CD4-positive, CD25-positive, alpha-beta regulatory T cell (primary cell): ENCODE measurements around the gene ANKRD34A. TPM values are rescaled to one million over a fixed set of nuclear protein-coding genes. Genes with fewer than 3 reads are reported as not detected.

Experiments used
- ATAC-seq, 2 donors: fragments of 150-1000 bp; cut with Tn5 transposase; one replicate each; pipeline ENCODE4 v1.10.0; 2021; ENCODE audit warnings: low read depth in 2 of 2, moderate number of reproducible peaks in 2 of 2, moderate library complexity in 1 of 2
- DNase-seq, 3 donors: peaks; one replicate each; pipeline versions ENCODE4 v3.0.0 to v3.0.0-alpha.2; 2012 to 2022; ENCODE audit warnings: mixed read lengths in 1 of 3
- H3K27ac ChIP-seq: one replicate; pipeline ENCODE4 v1.7.0; 2013; ENCODE audit warnings: mild to moderate bottlenecking, low read length; ENCODE audit not compliant: insufficient read depth, poor library complexity, severe bottlenecking
- H3K27me3 ChIP-seq: one replicate; pipeline ENCODE4 v1.7.0; 2013; ENCODE audit warnings: low read length; ENCODE audit not compliant: control insufficient read depth, insufficient read depth
- H3K36me3 ChIP-seq: one replicate; pipeline ENCODE4 v1.7.0; 2013; ENCODE audit warnings: mild to moderate bottlenecking, low read length, moderate library complexity; ENCODE audit not compliant: control insufficient read depth, insufficient read depth
- H3K4me1 ChIP-seq: 2 replicates; pipeline ENCODE4 v1.7.0; 2013; ENCODE audit warnings: mild to moderate bottlenecking, low read length; ENCODE audit not compliant: insufficient read depth, control insufficient read depth, poor library complexity, severe bottlenecking
- H3K4me3 ChIP-seq: one replicate; pipeline ENCODE4 v1.7.0; 2013; ENCODE audit warnings: low read depth, mild to moderate bottlenecking, low read length, moderate library complexity
- H3K9me3 ChIP-seq, 2 experiments: 1 replicate in 1 of 2; 2 replicates in 1 of 2; pipeline ENCODE4 v1.7.0; 2013; ENCODE audit warnings: low read length in 2 of 2, mild to moderate bottlenecking in 1 of 2, moderate library complexity in 1 of 2; ENCODE audit not compliant: control insufficient read depth in 2 of 2
- H3K27ac Mint-ChIP-seq, 3 donors: one replicate each; pipeline ENCODE4 v1.8.0; 2020 to 2022; ENCODE audit warnings: mild to moderate bottlenecking in 3 of 3, mixed read lengths in 3 of 3, moderate library complexity in 2 of 3
- H3K27me3 Mint-ChIP-seq: one replicate; pipeline ENCODE4 v1.8.0; 2022; ENCODE audit warnings: mild to moderate bottlenecking, mixed read lengths
- H3K36me3 Mint-ChIP-seq: one replicate; pipeline ENCODE4 v1.8.0; 2020; ENCODE audit warnings: mixed read lengths
- H3K4me1 Mint-ChIP-seq, 4 donors: one replicate each; pipeline ENCODE4 v1.8.0; 2020 to 2022; ENCODE audit warnings: mixed read lengths in 4 of 4, mild to moderate bottlenecking in 1 of 4
- H3K4me3 Mint-ChIP-seq, 4 donors: one replicate each; pipeline ENCODE4 v1.8.0; 2020 to 2022; ENCODE audit warnings: mild to moderate bottlenecking in 4 of 4, mixed read lengths in 4 of 4, moderate library complexity in 3 of 4
- H3K9me3 Mint-ChIP-seq, 7 donors: one replicate each; pipeline ENCODE4 v1.8.0; 2020 to 2022; ENCODE audit warnings: mixed read lengths in 7 of 7, mild to moderate bottlenecking in 3 of 7, moderate library complexity in 2 of 7
- polyA plus RNA-seq, 4 donors: library from polyadenylated mRNA; unstranded; fragments of 300-500 nt; fragmentation: Illumina TruSeq; gene quantifications; one replicate each; pipeline ENCODE4 v1.2.3, GENCODE V29; 2021
- total RNA-seq: library from RNA; stranded (reverse); gene quantifications from one replicate; pipeline ENCODE4 v1.2.3, GENCODE V29; 2022

Gene ANKRD34A
- total and polyA plus RNA-seq, 5 donors from 2014 or later, result 0.07 to 1.6 (median 0.35) TPM

DNA sequence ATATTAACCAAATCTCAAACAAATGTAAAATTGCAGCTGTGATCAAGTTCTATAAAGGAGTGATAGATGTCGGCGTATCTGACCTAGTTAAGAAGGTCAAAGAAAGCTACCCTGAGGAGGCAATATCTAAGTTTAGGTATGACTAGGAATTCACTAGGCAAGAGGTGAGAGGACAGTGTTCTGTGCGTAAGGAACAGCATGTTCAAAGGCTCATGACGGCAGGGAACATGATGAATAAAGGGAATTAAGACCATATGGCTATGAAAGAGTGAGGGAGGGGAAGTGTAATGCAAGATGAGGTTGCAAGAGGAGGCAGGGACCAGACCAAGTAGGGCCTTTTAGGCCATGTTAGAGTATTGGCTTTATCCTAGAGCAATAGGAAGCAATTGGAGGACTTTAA lies 15.2 kb downstream of the ANKRD34A start:
- no peak overlapping the region for H3K4me3 ChIP-seq
- Mint-ChIP-seq H3K4me3 (peak overlapping the region in 1 of 4 donors; percentile 22), H3K4me1 (peaks cover 25 to 63% (median 45%) of the 10 kb centered on the region in 4 donors), H3K27ac (peak overlapping the region in 2 of 3 donors; percentile 0 to 68), H3K27me3 (no peaks in the 10 kb centered on the region), H3K9me3 (no peaks in the 10 kb centered on the region), H3K36me3 (peaks cover 24% of the 10 kb centered on the region)
- no peak overlapping the region for H3K27ac ChIP-seq
- DNase-seq, result no peak
- H3K9me3 ChIP-seq, result no peaks in the 10 kb centered on the region
- no peak for ATAC-seq
- H3K27me3 ChIP-seq, result no peaks in the 10 kb centered on the region
- peaks cover 31% of the 10 kb centered on the region for H3K36me3 ChIP-seq
- H3K4me1 ChIP-seq, result peaks cover 17% of the 10 kb centered on the region

DNA sequence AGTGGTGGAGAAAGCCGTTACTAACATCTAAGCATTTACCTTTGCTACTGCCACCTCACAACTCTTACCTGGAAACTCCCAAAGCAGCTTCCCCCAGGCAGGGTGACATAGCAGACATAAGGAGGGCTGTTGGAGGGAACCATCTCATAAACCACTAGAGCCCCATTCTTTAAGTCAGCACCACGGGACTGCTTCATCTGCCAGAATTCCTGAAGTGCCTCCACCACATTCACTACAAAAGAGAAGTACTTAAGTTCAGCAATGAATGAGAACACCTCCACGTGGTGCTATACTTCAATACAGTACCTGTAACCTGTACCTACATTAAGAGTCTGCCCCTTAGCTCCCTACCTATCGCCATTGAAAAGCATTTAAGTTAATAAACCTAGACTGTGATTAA lies 16.8 kb downstream of the ANKRD34A start:
- Mint-ChIP-seq H3K4me1 (peaks cover 21 to 55% (median 40%) of the 10 kb centered on the region in 4 donors), H3K4me3 (no peak overlapping the region), H3K9me3 (no peaks in the 10 kb centered on the region), H3K36me3 (peaks cover 26% of the 10 kb centered on the region), H3K27ac (peak overlapping the region in 2 of 3 donors; percentile 32 to 51), H3K27me3 (no peaks in the 10 kb centered on the region)
- Histone ChIP-seq H3K36me3 (peaks cover 42% of the 10 kb centered on the region), H3K4me3 (no peak overlapping the region), H3K27ac (no peak overlapping the region), H3K27me3 (no peaks in the 10 kb centered on the region), H3K9me3 (no peaks in the 10 kb centered on the region), H3K4me1 (peaks cover 11% of the 10 kb centered on the region)
- ATAC-seq (no peak), DNase-seq (no peak)

DNA sequence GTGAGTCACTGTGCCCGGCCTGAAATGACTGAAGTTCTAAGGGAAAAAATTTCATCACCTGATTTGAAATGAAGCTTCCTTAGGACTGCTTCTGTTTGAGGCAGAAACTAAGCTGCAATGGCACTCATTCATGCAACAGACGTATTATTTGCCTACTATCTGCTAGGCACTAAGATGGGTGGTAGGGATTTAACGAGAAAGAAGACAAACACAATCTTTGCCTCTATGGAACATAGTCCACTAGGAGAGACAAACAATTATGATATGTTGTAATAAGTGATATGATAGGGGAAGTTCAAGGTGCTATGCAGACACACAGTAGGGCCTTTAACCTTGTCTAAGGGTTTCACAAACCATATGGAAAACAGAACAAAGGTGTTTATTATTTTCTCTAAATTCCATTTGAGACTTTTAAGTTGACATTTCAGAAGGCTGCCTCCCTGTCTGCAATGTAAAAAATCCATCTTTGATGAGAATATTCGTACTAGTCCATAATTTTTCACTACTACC lies 17.8 kb downstream of the ANKRD34A start:
- H3K9me3 ChIP-seq, result no peaks in the 10 kb centered on the region
- no peak overlapping the region for H3K4me3 ChIP-seq
- DNase-seq (no peak), ATAC-seq (no peak)
- peaks cover 25% of the 10 kb centered on the region for H3K36me3 Mint-ChIP-seq
- peaks cover 11% of the 10 kb centered on the region for H3K4me1 ChIP-seq
- peaks cover 47% of the 10 kb centered on the region for H3K36me3 ChIP-seq
- H3K9me3 Mint-ChIP-seq, result no peaks in the 10 kb centered on the region
- H3K27ac Mint-ChIP-seq, result peak overlapping the region in 1 of 3 donors; percentile 6
- no peak overlapping the region for H3K27ac ChIP-seq
- H3K4me1 Mint-ChIP-seq, result peaks cover 12 to 48% (median 34%) of the 10 kb centered on the region in 4 donors
- H3K27me3 ChIP-seq, result no peaks in the 10 kb centered on the region
- H3K27me3 Mint-ChIP-seq, result no peaks in the 10 kb centered on the region
- H3K4me3 Mint-ChIP-seq, result no peak overlapping the region

DNA sequence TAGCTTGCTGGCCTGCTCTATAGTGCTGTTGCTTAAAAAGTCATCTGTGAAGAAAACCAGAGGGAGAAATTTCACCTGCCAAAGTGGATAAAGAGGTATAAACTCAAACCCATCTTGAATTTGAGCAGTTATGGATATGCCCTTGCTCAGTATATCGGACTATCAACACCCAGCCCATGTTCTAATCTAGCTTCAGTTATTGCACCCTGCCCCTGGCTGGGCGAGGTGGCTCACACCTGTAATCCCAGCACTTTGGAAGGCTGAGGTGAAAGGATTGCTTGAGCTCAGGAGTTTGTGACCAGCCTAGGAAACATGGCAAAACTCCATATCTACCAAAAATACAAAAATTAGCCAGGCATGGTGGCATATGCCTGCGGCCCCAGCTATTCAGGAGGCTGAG lies 19.8 kb downstream of the ANKRD34A start:
- H3K27me3 ChIP-seq, result no peaks in the 10 kb centered on the region
- Mint-ChIP-seq H3K4me3 (no peak overlapping the region), H3K36me3 (peaks cover 19% of the 10 kb centered on the region), H3K27me3 (no peaks in the 10 kb centered on the region), H3K4me1 (peaks cover 11 to 31% (median 26%) of the 10 kb centered on the region in 4 donors), H3K27ac (peak overlapping the region in 1 of 3 donors; percentile 75), H3K9me3 (no peaks in the 10 kb centered on the region)
- H3K4me3 ChIP-seq, result no peak overlapping the region
- DNase-seq (no peak), ATAC-seq (no peak)
- peaks cover 40% of the 10 kb centered on the region for H3K36me3 ChIP-seq
- no peaks in the 10 kb centered on the region for H3K4me1 ChIP-seq
- H3K27ac ChIP-seq, result no peak overlapping the region
- no peaks in the 10 kb centered on the region for H3K9me3 ChIP-seq

DNA sequence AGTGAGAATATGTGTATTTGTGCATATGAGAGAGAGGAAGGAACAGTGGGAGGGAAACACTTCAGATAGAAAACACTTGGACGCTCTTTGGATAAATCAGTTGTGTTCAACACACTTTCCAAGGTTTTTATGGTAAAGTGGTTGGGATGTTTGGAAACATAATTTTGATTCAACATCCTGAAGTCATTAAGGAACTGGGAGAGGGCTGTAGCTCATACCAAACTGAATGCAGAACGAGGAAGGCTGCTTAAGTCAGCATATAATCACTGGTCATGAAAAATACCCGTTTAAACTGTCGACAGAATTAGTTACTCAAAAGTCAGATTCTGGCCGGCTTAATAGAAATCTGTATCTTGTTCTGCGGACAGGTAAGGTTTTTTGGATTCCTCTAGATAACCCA lies 21.5 kb downstream of the ANKRD34A start:
- ATAC-seq, result no peak
- no peaks in the 10 kb centered on the region for H3K27me3 Mint-ChIP-seq
- H3K27me3 ChIP-seq, result no peaks in the 10 kb centered on the region
- H3K4me1 Mint-ChIP-seq, result peaks cover 4 to 19% (median 14%) of the 10 kb centered on the region in 4 donors
- H3K27ac Mint-ChIP-seq, result peak overlapping the region in 1 of 3 donors; percentile 68
- H3K9me3 Mint-ChIP-seq, result no peaks in the 10 kb centered on the region
- H3K9me3 ChIP-seq, result no peaks in the 10 kb centered on the region
- no peak overlapping the region for H3K27ac ChIP-seq
- DNase-seq, result no peak
- H3K36me3 Mint-ChIP-seq, result peaks cover 17% of the 10 kb centered on the region
- no peaks in the 10 kb centered on the region for H3K4me1 ChIP-seq
- no peak overlapping the region for H3K4me3 ChIP-seq
- H3K36me3 ChIP-seq, result peaks cover 37% of the 10 kb centered on the region
- no peak overlapping the region for H3K4me3 Mint-ChIP-seq

DNA sequence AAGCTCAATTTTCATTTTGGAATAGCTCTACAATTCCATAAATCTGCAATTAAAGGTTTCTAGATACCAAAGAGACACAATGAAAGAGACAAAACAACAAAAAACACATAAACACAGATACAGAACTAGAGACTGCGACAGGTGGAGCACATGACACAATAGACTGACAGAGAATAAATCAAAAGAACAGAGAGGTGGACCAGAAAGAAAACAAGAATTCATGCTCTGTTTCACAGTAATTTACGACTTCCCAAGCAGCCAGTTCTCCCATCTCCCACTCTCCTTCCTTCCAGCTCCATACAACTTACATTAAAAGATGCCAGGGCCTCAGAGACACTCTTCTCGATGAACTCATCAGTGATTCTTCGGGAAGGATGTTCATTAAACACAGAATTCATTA lies 22.0 kb downstream of the ANKRD34A start:
- H3K36me3 ChIP-seq, result peaks cover 40% of the 10 kb centered on the region
- no peaks in the 10 kb centered on the region for H3K9me3 ChIP-seq
- ATAC-seq (no peak), DNase-seq (no peak)
- Mint-ChIP-seq H3K4me3 (no peak overlapping the region), H3K27ac (peak overlapping the region; percentile 65 to 95 (median 68)), H3K4me1 (peaks cover 4 to 22% (median 13%) of the 10 kb centered on the region in 4 donors), H3K36me3 (peaks cover 17% of the 10 kb centered on the region), H3K27me3 (no peaks in the 10 kb centered on the region), H3K9me3 (no peaks in the 10 kb centered on the region)
- no peaks in the 10 kb centered on the region for H3K27me3 ChIP-seq
- no peaks in the 10 kb centered on the region for H3K4me1 ChIP-seq
- no peak overlapping the region for H3K27ac ChIP-seq
- no peak overlapping the region for H3K4me3 ChIP-seq

DNA sequence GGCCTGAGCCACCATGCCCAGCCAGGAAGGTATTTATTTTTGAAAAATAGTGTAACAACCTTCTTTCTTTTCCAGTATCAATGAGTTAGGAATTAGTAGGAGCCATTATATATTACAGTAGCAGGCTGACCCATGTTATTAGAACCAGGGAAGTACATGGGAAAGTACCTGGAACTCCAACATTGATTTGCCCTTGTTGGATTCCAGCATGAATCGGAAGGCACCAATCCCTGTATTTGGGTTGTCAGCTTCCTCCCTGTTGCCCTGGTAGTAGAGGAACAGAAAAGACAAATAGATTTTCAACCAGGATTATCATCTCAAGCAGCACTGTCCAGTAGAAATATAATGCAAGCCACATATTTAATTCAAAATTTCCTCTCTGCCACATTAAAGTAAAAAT lies 26.9 kb downstream of the ANKRD34A start:
- Mint-ChIP-seq H3K4me3 (no peak overlapping the region), H3K9me3 (no peaks in the 10 kb centered on the region), H3K27ac (peak overlapping the region in 1 of 3 donors; percentile 59), H3K4me1 (peaks cover 10 to 23% (median 17%) of the 10 kb centered on the region in 4 donors), H3K36me3 (peaks cover 27% of the 10 kb centered on the region), H3K27me3 (no peaks in the 10 kb centered on the region)
- Histone ChIP-seq H3K27me3 (no peaks in the 10 kb centered on the region), H3K4me1 (peaks cover 9% of the 10 kb centered on the region), H3K4me3 (no peak overlapping the region), H3K36me3 (peaks cover 34% of the 10 kb centered on the region), H3K27ac (no peak overlapping the region), H3K9me3 (no peaks in the 10 kb centered on the region)
- DNase-seq (no peak), ATAC-seq (no peak)

DNA sequence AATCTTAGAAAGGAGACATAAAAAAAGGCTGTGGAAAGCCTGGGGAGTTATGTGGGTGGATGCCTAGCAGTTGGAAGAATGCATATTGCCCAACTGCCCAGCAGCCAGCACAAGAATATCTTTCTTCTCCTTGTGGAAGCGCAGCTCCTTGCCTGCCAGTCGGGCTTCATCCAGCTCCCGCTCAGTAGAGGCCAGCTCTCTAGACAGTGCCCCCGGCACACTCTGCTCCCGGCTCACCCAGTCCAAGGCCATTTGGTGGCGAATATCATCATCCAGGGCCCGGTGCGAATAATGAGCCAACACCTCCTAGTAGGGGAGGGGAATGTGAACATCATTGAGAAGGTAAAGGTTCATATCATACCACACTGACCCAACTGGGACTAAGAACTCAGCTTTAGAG lies 28.1 kb downstream of the ANKRD34A start:
- no peak overlapping the region for H3K4me3 Mint-ChIP-seq
- DNase-seq (no peak), ATAC-seq (no peak)
- H3K27ac Mint-ChIP-seq, result no peak overlapping the region
- Histone ChIP-seq H3K4me1 (peaks cover 16% of the 10 kb centered on the region), H3K27ac (no peak overlapping the region), H3K4me3 (no peak overlapping the region), H3K9me3 (no peaks in the 10 kb centered on the region), H3K36me3 (peaks cover 24% of the 10 kb centered on the region), H3K27me3 (no peaks in the 10 kb centered on the region)
- peaks cover 14 to 25% (median 21%) of the 10 kb centered on the region in 4 donors for H3K4me1 Mint-ChIP-seq
- peaks cover 25% of the 10 kb centered on the region for H3K36me3 Mint-ChIP-seq
- no peaks in the 10 kb centered on the region for H3K27me3 Mint-ChIP-seq
- no peaks in the 10 kb centered on the region for H3K9me3 Mint-ChIP-seq
